ENCODE results near the gene LINC01488.

DNA sequence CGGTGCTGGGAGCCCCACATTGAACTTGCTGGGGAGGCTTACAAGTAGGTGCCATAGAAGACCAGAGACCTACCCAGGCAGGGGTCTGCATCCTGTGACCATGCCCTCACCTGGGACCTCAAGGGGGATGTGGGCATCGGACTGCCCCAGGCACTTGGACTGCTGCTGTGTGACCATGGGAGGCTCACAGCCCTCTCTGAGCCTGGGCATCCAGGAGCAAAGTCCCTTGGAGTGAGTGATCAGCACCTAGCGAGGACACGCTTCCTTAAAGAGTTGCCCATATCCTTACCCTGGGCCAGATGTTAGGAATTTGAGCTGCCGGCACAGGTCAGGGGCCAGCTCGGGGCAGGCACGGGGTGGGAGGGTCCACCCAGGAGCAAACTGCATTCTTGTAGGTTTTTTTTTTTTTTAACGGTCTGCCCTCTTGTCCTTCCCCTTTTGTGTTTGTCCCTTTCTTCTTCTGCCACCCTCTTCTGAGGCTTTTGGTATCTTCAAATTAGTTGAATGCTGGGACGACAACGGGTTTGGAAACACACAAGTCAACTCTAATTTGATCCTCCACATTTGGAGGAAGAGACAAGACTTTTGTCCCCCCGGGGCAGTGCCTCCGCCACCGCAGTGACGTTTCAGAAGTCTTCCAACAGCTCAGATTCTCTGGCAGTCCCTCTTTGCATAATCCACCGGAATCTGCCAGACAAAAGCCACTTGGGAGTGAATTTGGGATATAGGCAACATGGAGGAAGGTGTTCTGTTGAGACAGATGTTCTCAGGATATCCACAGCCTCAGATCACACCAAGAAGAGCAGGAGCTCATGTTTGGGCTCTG, 46.1 kb upstream of the LINC01488 start:
- TF ChIP-seq POLR2A (IDR thresholded peaks at IDR 0.05; ENCODE audit: borderline replicate concordance, extremely low read depth, insufficient read depth, insufficient read length) (no peak), CBX3 (IDR thresholded peaks at IDR 0.05; ENCODE audit: low read depth) (no peak)
